ENCODE measurements around the gene PPP1CA.

The PPP1CA gene

GRCh38 chr11:67401495-67402191 is at the start of gene PPP1CA:
Gene PPP1CA (minus strand): TSS chr11:67401858. CDS start chr11:67401782, 76 bp downstream.
- peak; percentile 89 to 96 (median 94) for DNase-seq

DNA sequence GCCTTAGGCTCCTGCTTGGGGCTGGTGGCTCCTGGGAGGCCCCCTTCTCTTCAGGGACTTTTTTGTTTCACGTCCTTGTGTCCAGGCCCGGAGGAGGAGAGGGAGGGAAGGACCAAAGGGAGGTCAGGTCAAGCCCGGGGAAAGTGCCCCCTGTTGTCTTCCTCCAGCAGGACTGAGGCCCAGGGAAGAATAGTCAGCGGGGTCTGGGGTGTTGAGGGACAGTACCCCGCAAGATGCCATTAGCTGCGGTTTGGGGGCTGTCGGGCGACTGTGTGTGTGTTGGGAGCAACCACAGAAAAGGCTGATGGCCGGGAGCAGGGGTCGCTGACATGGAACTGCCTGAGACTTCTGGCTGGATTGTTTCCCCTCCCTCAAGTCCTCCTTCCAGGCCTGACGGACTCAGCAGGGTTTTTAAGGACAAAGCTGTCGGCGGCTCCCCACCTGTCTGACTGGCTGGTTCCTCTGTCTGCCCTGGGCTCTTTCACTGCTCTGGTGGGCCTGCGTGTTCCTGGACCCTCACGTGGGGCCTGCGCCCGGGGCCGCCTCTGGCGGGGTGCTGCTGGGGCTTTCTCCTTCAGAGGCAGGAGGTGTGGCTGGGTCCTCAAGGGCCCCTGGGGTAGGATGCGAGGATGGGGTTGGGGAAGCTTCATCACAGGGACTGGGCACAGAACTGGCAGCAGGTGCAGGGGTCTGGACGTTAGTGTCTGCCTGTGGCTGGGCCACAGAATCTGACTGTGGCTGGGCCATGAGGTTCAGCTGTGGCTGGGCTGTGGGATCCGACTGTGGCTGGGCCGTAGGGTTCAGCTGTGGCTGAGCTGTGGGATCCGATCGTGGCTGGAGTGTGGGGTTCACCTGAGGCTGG is 49.4 kb upstream of the PPP1CA start:
- no peak for DNase-seq

DNA sequence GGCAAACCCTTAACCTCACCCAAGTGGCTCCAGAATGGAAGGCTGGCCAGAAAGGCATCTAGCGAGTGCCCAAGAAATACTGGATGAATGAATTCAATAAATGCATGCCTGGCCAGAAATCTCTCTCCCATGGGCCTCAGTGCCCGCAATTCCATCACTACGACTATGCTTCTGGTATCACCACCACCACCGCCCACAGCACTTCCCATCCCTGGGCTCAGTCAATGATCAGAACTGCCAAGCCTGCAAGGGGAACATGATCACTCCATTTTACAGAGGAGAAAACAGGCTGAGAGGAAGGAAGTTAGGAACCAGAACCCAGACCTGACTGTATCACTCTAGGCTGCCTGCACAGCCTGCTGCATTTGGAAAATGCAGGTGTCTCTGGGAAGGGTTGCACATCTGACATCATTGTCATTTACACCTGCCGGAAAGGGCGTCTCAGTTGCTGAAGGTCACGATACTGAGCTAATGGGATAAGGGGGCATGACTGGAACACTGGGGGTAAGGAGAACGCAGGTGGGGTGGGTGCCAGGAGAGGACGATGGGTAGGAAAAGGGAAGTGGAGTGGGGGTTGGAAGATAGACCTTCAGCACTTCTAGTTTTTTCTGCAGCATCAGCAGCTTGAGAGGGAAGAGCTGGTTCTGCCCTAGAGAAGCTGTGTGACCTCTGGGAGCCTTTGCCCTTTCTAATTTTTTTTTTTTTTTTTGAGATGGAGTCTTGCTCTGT is 47.6 kb upstream of the PPP1CA start:
- DNase-seq: no peak

DNA sequence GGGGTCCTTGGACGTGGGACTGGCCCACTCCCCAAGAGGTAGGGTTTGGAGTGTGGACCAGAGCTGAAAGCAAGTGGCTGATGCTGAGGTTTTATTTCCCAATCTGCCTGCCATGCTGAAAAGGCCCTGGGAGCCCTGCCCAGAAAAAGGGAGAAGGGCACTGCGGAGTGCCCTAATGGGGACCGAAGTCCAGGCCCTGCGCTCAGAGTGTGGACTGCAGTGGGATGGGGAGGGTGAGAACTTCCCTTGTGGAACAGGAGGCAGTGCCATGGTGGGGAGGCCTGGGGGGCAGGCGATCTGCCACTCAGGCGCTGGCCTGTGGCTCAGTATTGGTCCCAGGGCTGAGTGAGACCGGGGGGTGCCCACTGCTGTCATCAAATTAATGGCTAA is 46.6 kb upstream of the PPP1CA start:
- DNase-seq: no peak

- DNase-seq: no peak
Observed at GRCh38 chr11:67445515-67445914, 43.9 kb upstream of the PPP1CA start.

GRCh38 chr11:67442504-67443404 is 41.1 kb upstream of the PPP1CA start:
- DNase-seq: peak in 1 of 6 experiments; percentile 26

DNA sequence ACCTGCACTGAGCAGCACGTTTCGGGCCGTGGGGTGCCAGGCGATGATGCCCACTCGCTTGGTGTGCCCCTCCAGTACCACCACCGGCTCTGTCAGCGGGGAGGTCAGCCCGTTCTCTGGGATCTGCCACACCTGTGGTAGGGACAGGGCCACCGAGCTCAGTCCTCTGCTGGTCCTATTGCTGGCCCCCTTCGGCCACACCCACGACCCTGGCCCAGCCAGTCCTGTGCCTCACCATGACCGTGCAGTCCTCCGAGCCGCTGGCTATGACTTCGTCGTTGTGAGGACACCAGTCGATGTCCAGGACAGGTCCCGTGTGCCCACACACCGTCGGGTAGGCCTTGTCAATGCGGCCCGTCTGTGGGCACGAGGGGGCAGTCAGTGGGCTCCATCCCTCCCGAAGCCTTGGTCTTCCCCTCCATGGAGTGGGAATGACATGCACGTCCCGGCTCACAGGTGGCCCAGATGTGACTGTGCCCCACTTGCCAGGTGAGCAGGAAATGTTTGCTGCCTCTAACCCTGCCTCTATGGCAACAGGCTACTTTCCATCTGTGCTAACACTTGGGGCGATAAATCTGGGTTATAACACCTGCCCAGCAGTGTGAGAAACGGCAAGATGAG is 40.2 kb upstream of the PPP1CA start:
- DNase-seq: peak in 5 of 6 experiments; percentile 8 to 52 (median 24)

DNA sequence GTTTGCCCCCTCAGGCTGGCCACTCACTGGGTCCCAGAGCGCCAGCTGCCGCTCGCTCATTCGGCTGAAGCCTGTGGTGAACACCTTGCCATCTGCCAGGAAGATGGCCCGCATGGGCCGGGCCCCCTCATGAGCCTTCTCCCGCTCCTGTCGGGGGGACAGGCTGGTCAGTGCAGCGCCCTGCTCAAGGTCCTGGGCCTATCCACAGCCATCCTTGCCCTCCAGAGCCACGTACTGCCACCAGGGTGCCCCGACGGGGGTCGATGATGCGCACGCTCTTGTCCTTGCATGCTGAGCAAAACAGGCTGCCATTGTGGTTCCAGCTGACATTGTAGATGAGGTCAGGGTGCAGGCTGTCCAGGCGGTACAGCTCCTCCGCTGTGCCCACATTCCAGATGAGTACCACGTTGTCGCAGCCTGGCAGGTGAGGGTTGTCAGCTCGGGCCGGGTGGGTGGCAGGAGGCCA is 39.5 kb upstream of the PPP1CA start:
- peak in 2 of 6 experiments; percentile 16 to 19 for DNase-seq

GRCh38 chr11:67440229-67441097 is 38.8 kb upstream of the PPP1CA start:
- peak in 3 of 6 experiments; percentile 18 to 27 (median 24) for DNase-seq

- peak in 5 of 6 experiments; percentile 20 to 53 (median 31) for DNase-seq
Observed at GRCh38 chr11:67439321-67440228, 37.9 kb upstream of the PPP1CA start.

GRCh38 chr11:67438158-67438902 is 36.7 kb upstream of the PPP1CA start:
- DNase-seq: peak; percentile 45 to 72 (median 64)

GRCh38 chr11:67437809-67438157 is 36.1 kb upstream of the PPP1CA start:
- DNase-seq: no peak

DNA sequence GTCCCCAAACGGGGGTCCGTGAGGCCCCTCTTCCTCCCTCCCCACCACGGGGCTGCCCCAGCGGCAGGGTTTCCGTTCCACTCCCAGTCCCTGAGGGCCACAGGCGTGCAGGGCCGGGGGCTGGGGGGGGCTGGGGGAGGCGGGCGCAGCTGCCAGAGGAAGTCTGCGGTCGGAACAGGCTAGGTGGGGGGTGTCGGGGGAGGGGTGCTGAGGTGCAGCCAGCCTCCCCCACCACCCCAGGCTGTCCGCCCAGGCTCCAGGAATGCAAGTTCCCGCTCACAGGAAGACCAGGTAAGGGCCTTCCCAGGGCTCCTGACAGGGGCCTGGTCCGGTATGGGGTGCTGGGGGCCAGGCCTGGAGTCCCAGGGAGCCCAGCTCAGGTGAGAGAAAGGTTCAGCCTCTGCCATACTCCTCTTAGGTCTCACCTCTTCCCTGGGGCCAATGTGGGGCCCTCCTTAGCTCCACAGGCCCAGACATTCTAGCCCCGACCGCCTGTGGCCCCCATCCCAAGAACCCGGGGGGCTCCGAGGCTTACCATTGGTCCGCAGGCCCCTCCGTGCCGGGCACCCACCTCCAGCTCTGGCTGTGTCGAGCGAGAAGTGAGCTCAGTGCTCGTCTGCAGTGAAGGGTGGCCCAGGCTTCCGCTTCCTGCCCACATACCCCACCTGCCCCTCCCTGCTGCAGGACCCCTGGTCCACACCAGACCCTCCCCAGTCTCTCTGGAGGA is 35.6 kb upstream of the PPP1CA start, which contains the start of gene PTPRCAP:
Gene PTPRCAP, minus strand, starts transcription at position 601 of the 727 bp plus-strand sequence. Its CDS starts 63 bp downstream, at position 538.
- DNase-seq: peak; percentile 70 to 88 (median 78)

- DNase-seq: peak in 5 of 6 experiments; percentile 25 to 62 (median 44)
Observed at GRCh38 chr11:67436459-67437081, 34.9 kb upstream of the PPP1CA start.

- peak in 1 of 6 experiments; percentile 28 for DNase-seq
Observed at GRCh38 chr11:67435727-67436458, 34.2 kb upstream of the PPP1CA start.

DNA sequence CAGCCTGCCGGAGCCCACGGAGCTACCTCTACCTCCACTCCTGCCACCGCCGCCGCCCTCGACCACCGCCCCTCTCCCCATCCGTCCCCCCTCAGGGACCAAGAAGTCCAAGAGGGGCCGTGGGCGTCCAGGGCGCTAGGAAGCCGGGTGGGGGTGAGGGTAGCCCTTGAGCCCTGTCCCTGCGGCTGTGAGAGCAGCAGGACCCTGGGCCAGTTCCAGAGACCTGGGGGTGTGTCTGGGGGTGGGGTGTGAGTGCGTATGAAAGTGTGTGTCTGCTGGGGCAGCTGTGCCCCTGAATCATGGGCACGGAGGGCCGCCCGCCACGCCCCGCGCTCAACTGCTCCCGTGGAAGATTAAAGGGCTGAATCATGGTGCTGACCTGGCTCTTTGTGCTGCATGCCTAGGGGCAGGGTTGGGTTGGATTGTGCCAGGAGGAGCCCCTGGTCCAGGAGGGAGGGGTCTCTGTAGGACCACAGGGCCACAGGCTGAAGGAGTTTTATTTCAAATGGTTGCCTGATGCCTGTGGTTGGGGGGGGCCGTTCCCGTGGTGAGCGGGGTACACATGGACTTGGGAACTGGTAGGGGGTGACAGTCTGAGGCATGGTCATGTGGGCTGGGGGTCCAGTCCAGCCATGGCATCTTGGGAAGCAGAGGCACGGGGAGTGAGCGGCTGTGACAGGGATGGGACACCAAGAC is 33.5 kb upstream of the PPP1CA start:
- DNase-seq: peak in 1 of 6 experiments; percentile 15
